Heart right ventricle (tissue), 16 donors: ENCODE measurements around the gene CTCFL. TPM values are rescaled to one million over a fixed set of nuclear protein-coding genes. Genes with fewer than 3 reads are reported as not detected.
A peak's percentile ranks its signal among the peaks of the same experiment; 100 is the strongest.

Experiments used
- ATAC-seq, 8 donors: fragments of 200-7000 bp; cut with Tn5 transposase; one replicate each; pipeline ENCODE4 v1.9.1; 2020; ENCODE audit warnings: mild to moderate bottlenecking in 8 of 8, moderate library complexity in 8 of 8, moderate number of reproducible peaks in 1 of 8
- DNase-seq, 2 donors: peaks; one replicate each; pipeline ENCODE4 v3.0.0-alpha.2; 2020
- H3K27ac ChIP-seq, 10 donors: fragments of 200-600 bp; sonication (generic) in 2 of 10; one replicate each; pipeline versions ENCODE4 v1.5.0 to v1.8.0; 2020 to 2022; ENCODE audit warnings: mild to moderate bottlenecking in 3 of 10
- H3K27me3 ChIP-seq, 7 donors: fragments of 200-600 bp; one replicate each; pipeline ENCODE4 v1.8.0; 2021 to 2022; ENCODE audit warnings: mild to moderate bottlenecking in 2 of 7
- H3K36me3 ChIP-seq, 9 donors: fragments of 200-600 bp; sonication (generic) in 1 of 9; one replicate each; pipeline versions ENCODE4 v1.5.0 to v1.8.0; 2020 to 2022; ENCODE audit warnings: mild to moderate bottlenecking in 2 of 9
- H3K4me1 ChIP-seq, 9 donors: fragments of 200-600 bp; sonication (generic) in 1 of 9; one replicate each; pipeline versions ENCODE4 v1.5.0 to v1.8.0; 2020 to 2022; ENCODE audit warnings: mild to moderate bottlenecking in 4 of 9
- H3K4me3 ChIP-seq, 10 donors: fragments of 200-600 bp; sonication (generic) in 2 of 10; one replicate each; pipeline versions ENCODE4 v1.5.0 to v1.8.0; 2020 to 2022; ENCODE audit warnings: mild to moderate bottlenecking in 7 of 10, moderate library complexity in 2 of 10
- H3K9me3 ChIP-seq, 11 donors: fragments of 200-600 bp in 10 of 11; sonication (generic) in 2 of 11; one replicate each; pipeline versions ENCODE4 v1.5.0 to v1.8.0; 2013 to 2022; ENCODE audit warnings: mild to moderate bottlenecking in 2 of 11, control low read depth in 1 of 11, moderate library complexity in 1 of 11
- WGBS, 2 donors: extraction: QIAGEN DNeasy Blood & Tissue Kit; methylation state at CpG; one replicate each; pipeline ENCODE4 v1.1.7; 2013; ENCODE audit warnings: inconsistent platforms in 1 of 2; 5-methylcytosine and 5-hydroxymethylcytosine counted together
- intact Hi-C, 10 donors: fragments of 100-400 bp; cut with DNase I; formaldehyde crosslinking; loops; one replicate each; pipeline versions ENCODE4 v1.11.1 to v1.14.2; 2022
- polyA plus RNA-seq, 2 donors: library from polyadenylated mRNA; stranded (reverse); fragments of 200-250 nt; gene quantifications; one replicate each; pipeline ENCODE4 v1.2.3, GENCODE V29; 2013
- total RNA-seq, 10 donors: library from RNA; stranded (reverse); fragmentation: NEBNext Ultra II Directional in 3 of 10; extraction: Animal tissue kit (Norgen Biotek cat#: 25700) in 3 of 10; gene quantifications; one replicate each; pipeline versions ENCODE4 v1.2.1 to v1.2.4, GENCODE V29; 2021 to 2023
- TF ChIP-seq, protein P1 (sequence below), 9 donors: fragments of 200-600 bp; sonication (generic) in 2 of 9; IDR thresholded peaks; one replicate each; pipeline versions ENCODE4 v1.5.0 to v1.8.0; 2021 to 2022; ENCODE audit warnings: antibody characterized with exemption in 9 of 9, mild to moderate bottlenecking in 5 of 9, moderate library complexity in 1 of 9
- donor health status: Arrhythmogenic right ventricular cardiomyopathy.
- donor health status: ischemic (EF 13 %, LVEDD 7.1; RV severe dilation, severe dysfunction).
- donor health status: healthy with polysubstance abuse.
- donor health status: DM: no; HTN: yes; CAD: no.
- donor health status: DM: no; HTN: no; CAD: no.
- donor health status: ischemic (EF 25% LVEDD 6.9; RV normal size, moderate dysfunction).
- donor health status: ischemic (EF 25% LVEDD 5.7; RV mildly dilated, moderate dysfunction).
- donor health status: healthy.
- donor health status: DM: yes; HTN: yes; CAD: no.
- donor health status: Ischemic cardiomyopathy.
- donor health status: ischemic (EF 35%, LVEDD 5.7; RV mildly dilated, moderate dysfunction).
- donor health status: nonischemic (EF 11% LVEDD 7.7; RV severe dilation, severe dysfunction).
- donor health status: DM: yes; HTN: yes; CAD: no.
- donor health status: PGD.
- donor health status: ischemic (EF 29% LVEDD 5.4; RV normal size, mild dysfunction).
- donor health status: nonischemic (EF 23%, LVEDD 6.1; RV moderate dilation, normal function).

The CTCFL gene
- total and polyA plus RNA-seq, 12 donors, result not detected

DNA sequence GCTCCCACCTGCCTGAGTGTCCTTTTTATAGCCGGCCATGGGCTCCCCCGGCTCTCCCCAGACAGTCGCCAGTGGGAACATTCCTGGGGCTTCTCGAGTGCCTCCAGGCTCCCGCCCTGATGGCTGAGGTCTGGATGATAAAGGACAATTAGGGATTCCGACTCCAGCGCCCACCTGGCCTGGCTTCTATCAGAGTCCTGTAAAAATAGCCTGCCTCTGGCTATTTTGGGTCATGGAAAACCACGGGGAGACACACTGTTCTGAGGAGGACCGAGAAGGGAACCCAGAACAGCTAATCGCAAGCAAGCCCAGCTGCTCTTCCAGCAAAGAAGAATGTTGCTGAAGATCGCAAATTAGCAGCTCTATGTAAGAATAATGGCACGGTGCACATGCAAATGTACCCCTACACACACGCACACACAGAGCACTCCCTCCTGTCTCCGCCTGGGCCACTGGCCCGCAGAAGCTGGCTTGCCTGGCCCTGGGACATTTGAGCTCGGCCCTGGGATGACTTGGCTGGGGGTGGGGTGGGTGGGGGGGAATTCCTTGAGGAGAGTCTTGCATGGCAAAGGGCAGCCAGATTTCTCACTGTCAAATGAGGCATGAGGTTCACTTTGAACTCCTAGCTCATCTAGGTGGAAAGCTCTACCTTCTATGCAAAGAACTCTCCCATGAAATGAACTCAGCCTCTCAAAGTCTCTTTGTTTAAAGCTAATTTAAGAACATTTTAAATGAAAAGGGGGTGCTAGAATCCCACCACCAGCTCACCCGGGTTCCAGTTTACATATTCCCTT lies 55.3 kb downstream of the CTCFL start:
- H3K4me3 ChIP-seq, result no peak overlapping the region
- ATAC-seq, result peak; percentile 53 to 93 (median 82)
- intact Hi-C loops, result loop anchor here in 1 of 10 donors (5.0 kb wide), 1 partner anchor 37 kb away; no protein-coding TSS in a partner anchor

DNA sequence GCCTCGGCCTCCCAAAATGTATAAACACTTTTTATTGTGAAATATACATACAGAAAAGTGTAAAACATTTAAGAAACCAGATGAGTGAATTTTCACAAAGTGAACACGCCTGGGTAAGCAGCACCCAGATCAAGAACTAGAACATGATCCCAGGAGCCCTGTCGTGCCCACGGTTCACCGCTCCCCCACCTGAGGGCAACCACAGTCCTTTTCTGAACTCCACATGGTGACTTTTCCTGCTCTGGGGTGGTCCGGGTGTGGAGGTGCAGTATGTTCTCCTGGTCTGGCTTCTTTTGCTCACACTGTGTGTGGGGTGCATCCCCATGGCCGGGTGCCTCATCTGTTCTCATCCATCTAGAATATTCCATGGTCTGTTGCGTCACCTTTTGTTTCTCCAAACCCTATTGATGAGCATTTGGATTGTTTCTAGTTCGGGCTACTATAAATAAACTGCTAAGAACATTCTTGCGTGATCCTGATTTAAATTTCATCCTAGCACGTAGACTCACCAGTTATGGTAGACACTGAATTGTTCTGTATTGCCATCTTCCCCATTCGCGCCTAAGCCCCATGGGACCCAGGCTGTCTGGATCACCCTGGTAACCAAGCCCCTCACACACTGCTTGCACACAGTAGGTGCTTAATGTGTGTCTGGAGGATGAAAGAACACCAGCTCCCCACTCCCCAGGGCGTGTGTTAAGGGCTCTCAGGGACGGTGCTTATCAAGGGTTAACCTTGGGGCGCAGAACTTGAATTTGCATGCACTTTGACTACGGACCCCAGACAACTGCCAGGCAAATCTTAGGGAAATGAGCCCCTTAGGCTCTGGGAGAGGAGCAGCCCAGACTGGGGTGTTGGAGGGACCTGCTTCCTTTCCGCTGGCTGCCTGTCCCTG lies 56.2 kb downstream of the CTCFL start:
- TF ChIP-seq, protein P1, sequence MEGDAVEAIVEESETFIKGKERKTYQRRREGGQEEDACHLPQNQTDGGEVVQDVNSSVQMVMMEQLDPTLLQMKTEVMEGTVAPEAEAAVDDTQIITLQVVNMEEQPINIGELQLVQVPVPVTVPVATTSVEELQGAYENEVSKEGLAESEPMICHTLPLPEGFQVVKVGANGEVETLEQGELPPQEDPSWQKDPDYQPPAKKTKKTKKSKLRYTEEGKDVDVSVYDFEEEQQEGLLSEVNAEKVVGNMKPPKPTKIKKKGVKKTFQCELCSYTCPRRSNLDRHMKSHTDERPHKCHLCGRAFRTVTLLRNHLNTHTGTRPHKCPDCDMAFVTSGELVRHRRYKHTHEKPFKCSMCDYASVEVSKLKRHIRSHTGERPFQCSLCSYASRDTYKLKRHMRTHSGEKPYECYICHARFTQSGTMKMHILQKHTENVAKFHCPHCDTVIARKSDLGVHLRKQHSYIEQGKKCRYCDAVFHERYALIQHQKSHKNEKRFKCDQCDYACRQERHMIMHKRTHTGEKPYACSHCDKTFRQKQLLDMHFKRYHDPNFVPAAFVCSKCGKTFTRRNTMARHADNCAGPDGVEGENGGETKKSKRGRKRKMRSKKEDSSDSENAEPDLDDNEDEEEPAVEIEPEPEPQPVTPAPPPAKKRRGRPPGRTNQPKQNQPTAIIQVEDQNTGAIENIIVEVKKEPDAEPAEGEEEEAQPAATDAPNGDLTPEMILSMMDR (IDR thresholded peaks at IDR 0.05), result no peak
- intact Hi-C loops, result no loop called here
- no peaks in the 10 kb centered on the region for H3K36me3 ChIP-seq
- no peak for DNase-seq
- peaks cover 0 to 13% (median 0%) of the 10 kb centered on the region in 7 donors for H3K27me3 ChIP-seq
- H3K9me3 ChIP-seq, result no peaks in the 10 kb centered on the region
- peak overlapping the region in 5 of 10 donors; percentile 39 to 54 (median 41) for H3K27ac ChIP-seq
- H3K4me1 ChIP-seq, result peaks cover 0 to 27% (median 14%) of the 10 kb centered on the region in 9 donors
- no peak for ATAC-seq
- 65 to 66% methylated on average over 18 of the region's 18 CpGs for WGBS, 2 donors
- no peak overlapping the region for H3K4me3 ChIP-seq

More for the DNA sequence above, 55.3 kb downstream of the CTCFL start:
- DNase-seq, result peak; percentile 54 to 55
- TF ChIP-seq, protein P1 (IDR thresholded peaks at IDR 0.05), result no peak
- H3K36me3 ChIP-seq, result no peaks in the 10 kb centered on the region
- 17 to 28% methylated on average over 17 of the region's 17 CpGs for WGBS, 2 donors
- H3K4me1 ChIP-seq, result peaks cover 0 to 27% (median 14%) of the 10 kb centered on the region in 9 donors
- peaks cover 0 to 13% (median 0%) of the 10 kb centered on the region in 7 donors for H3K27me3 ChIP-seq
- H3K9me3 ChIP-seq, result no peaks in the 10 kb centered on the region
- H3K27ac ChIP-seq, result peak overlapping the region in 6 of 10 donors; percentile 2 to 54 (median 40)

DNA sequence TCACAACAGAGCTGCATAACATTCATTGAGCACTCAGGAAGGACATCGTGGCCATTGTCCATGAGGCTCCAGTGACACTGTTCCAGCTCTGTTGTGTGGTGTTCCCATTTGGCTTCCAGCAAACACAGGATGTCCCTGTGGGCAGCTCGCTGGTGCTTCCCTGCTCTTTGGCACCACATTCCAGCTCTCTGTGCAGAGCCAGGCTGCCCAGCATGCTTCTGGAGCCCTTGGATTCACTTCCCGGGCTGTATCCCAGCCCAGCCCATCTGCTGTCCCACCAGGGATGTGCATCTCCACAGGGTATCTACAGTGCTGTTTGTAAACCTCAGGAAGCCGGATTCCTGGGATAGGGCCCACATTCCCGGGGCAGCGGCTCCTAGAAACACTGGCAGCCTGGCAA lies 57.2 kb downstream of the CTCFL start:
- TF ChIP-seq, protein P1 (IDR thresholded peaks at IDR 0.05), result no peak
- ATAC-seq (peak in 5 of 8 donors; percentile 21 to 79 (median 31)), DNase-seq (no peak)
- Histone ChIP-seq H3K4me3 (no peak overlapping the region), H3K36me3 (no peaks in the 10 kb centered on the region), H3K4me1 (peaks cover 0 to 22% (median 7%) of the 10 kb centered on the region in 9 donors), H3K27me3 (peaks cover 0 to 13% (median 0%) of the 10 kb centered on the region in 7 donors), H3K27ac (peak overlapping the region in 1 of 10 donors; percentile 14), H3K9me3 (no peaks in the 10 kb centered on the region)
- intact Hi-C loops, result no loop called here
- WGBS, 2 donors, result 27 to 32% methylated on average over 6 of the region's 6 CpGs

DNA sequence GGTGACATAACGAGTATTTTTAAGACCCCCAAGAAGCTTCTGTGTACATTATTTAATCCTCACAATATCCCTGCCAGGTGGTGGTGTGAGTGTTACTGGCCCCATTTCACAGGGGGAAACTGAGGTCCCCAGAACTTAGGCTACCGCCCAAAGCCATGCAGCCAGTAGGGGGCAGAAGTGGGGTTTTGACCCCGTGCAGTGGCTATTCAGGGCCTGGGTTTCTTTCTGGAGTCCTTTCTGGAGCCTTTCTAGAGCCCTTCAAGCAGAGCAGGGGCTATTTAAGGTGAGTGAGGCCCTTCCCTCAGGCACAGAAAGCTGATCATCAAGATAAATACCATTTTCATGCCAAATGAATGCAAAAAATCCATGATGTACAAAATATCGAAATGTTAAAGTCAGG lies 59.0 kb downstream of the CTCFL start:
- Histone ChIP-seq H3K27ac (no peak overlapping the region), H3K36me3 (no peaks in the 10 kb centered on the region), H3K4me1 (peaks cover 0 to 34% (median 22%) of the 10 kb centered on the region in 9 donors), H3K27me3 (peaks cover 0 to 12% (median 0%) of the 10 kb centered on the region in 7 donors), H3K4me3 (no peak overlapping the region), H3K9me3 (no peaks in the 10 kb centered on the region)
- TF ChIP-seq, protein P1 (IDR thresholded peaks at IDR 0.05), result peak in 1 of 9 donors; percentile 7
- intact Hi-C loops, result no loop called here
- ATAC-seq (no peak), DNase-seq (no peak)
- whole genome bisulfite sequencing, 2 donors, result 79 to 84% methylated on average over 4 of the region's 4 CpGs
